ENCODE data around the gene MUL1. TPM values are rescaled to one million over a fixed set of nuclear protein-coding genes. Genes with fewer than 3 reads are reported as not detected.

The MUL1 gene
- total and polyA plus RNA-seq, 9 of the 15 experiments (the other 6 are each of a cell fraction or from before 2014, with no cell fraction given) = 10.4 to 32.9 (median 19.3) TPM

- H4K20me1 ChIP-seq (replicated peaks; ENCODE audit: control insufficient read depth, insufficient read depth, low read length) = no peaks in the 10 kb centered on the region; the same call in 1 of the 2 replicates
- no peak overlapping the region for H3K4me2 ChIP-seq (ENCODE audit: insufficient read depth, low read length)
- H3K9ac ChIP-seq (ENCODE audit: insufficient read depth in 1 of 2, low read depth in 2 of 2, low read length in 2 of 2) = no peak overlapping the region
- TF ChIP-seq KLF16 (IDR thresholded peaks at IDR 0.05) (no peak), ZKSCAN8 (CRISPR knock-in tag; IDR thresholded peaks at IDR 0.05) (peak; percentile 91)
- WGBS (ENCODE audit: insufficient coverage, low coverage, missing lambda C conversion rate) = 1% methylated on average over 10 of the region's 10 CpGs
- peaks cover 13 to 59% of the 10 kb centered on the region in 2 experiments for H3K27me3 ChIP-seq (ENCODE audit: control insufficient read depth in 2 of 2, insufficient read depth in 2 of 2, low read length in 2 of 2)
- ATAC-seq = no peak
- intact Hi-C loops (cut with micrococcal nuclease) (no loop called here), in situ Hi-C loops (cut with MboI) (no loop called here)
- no peaks in the 10 kb centered on the region for H3K9me3 ChIP-seq (replicated peaks; ENCODE audit: control insufficient read depth, insufficient read depth, low read depth, low read length)
- no peaks in the 10 kb centered on the region for H3K79me2 ChIP-seq (ENCODE audit: control insufficient read depth, insufficient read depth, low read length)
- no peak for FAIRE-seq
- no TSS peak for BruUV-seq (replicated peaks)
- no peak overlapping the region for H3K4me3 ChIP-seq
- H3K27ac ChIP-seq (ENCODE audit: extremely low read depth, low read depth, low read length) = no peak overlapping the region
- CTCF ChIA-PET (ENCODE audit: low intra/inter-chr PET ratio) = no interaction called here
- no peaks in the 10 kb centered on the region for H3K36me3 ChIP-seq (ENCODE audit: control insufficient read depth, insufficient read depth, low read length)
- H2AFZ ChIP-seq (ENCODE audit: low read depth, low read length) = no peak overlapping the region
- no peaks in the 10 kb centered on the region for H3K9me1 ChIP-seq (ENCODE audit: control insufficient read depth, insufficient read depth, low read length)
- DNase-seq (ENCODE audit: extremely low read depth in 1 of 4, low spot score in 3 of 4) = no peak
- POLR2A ChIA-PET = no interaction called here
- peaks cover 5 to 27% of the 10 kb centered on the region in 2 experiments; a peak in 4 of 5 replicates for H3K4me1 ChIP-seq (replicated peaks in 1 of 2; ENCODE audit: control insufficient read depth in 2 of 2, insufficient read depth in 2 of 2, low read length in 2 of 2)
Measured at GRCh38 chr1:20480243-20480944, 27.6 kb downstream of the MUL1 start.

GRCh38 chr1:20479840-20480239 lies 28.1 kb downstream of the MUL1 start:
- ChIA-PET POLR2A (no interaction called here), CTCF (ENCODE audit: low intra/inter-chr PET ratio) (no interaction called here)
- Histone ChIP-seq H3K36me3 (ENCODE audit: control insufficient read depth, insufficient read depth, low read length) (no peaks in the 10 kb centered on the region), H3K4me2 (ENCODE audit: insufficient read depth, low read length) (no peak overlapping the region), H4K20me1 (replicated peaks; ENCODE audit: control insufficient read depth, insufficient read depth, low read length) (no peaks in the 10 kb centered on the region; the same call in 1 of the 2 replicates), H3K27me3 (ENCODE audit: control insufficient read depth in 2 of 2, insufficient read depth in 2 of 2, low read length in 2 of 2) (peaks cover 10 to 57% of the 10 kb centered on the region in 2 experiments), H3K79me2 (ENCODE audit: control insufficient read depth, insufficient read depth, low read length) (no peaks in the 10 kb centered on the region), H3K4me1 (replicated peaks in 1 of 2; ENCODE audit: control insufficient read depth in 2 of 2, insufficient read depth in 2 of 2, low read length in 2 of 2) (peaks cover 5 to 22% of the 10 kb centered on the region in 2 experiments; a peak in 4 of 5 replicates), H3K4me3 (no peak overlapping the region), H3K27ac (ENCODE audit: extremely low read depth, low read depth, low read length) (no peak overlapping the region), H3K9ac (ENCODE audit: insufficient read depth in 1 of 2, low read depth in 2 of 2, low read length in 2 of 2) (no peak overlapping the region), H3K9me3 (replicated peaks; ENCODE audit: control insufficient read depth, insufficient read depth, low read depth, low read length) (no peaks in the 10 kb centered on the region), H2AFZ (ENCODE audit: low read depth, low read length) (no peak overlapping the region), H3K9me1 (ENCODE audit: control insufficient read depth, insufficient read depth, low read length) (no peaks in the 10 kb centered on the region)
- intact Hi-C loops (cut with micrococcal nuclease) = no loop called here
- ATAC-seq = no peak
- no peak for FAIRE-seq
- WGBS (ENCODE audit: insufficient coverage, low coverage, missing lambda C conversion rate) = 1% methylated on average over 4 of the region's 4 CpGs
- DNase-seq (ENCODE audit: extremely low read depth in 1 of 4, low spot score in 3 of 4) = no peak
- in situ Hi-C loops (cut with MboI) = no loop called here
- BruUV-seq (replicated peaks) = no TSS peak
- TF ChIP-seq, protein P1, sequence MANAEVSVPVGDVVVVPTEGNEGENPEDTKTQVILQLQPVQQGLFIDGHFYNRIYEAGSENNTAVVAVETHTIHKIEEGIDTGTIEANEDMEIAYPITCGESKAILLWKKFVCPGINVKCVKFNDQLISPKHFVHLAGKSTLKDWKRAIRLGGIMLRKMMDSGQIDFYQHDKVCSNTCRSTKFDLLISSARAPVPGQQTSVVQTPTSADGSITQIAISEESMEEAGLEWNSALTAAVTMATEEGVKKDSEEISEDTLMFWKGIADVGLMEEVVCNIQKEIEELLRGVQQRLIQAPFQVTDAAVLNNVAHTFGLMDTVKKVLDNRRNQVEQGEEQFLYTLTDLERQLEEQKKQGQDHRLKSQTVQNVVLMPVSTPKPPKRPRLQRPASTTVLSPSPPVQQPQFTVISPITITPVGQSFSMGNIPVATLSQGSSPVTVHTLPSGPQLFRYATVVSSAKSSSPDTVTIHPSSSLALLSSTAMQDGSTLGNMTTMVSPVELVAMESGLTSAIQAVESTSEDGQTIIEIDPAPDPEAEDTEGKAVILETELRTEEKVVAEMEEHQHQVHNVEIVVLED (CRISPR knock-in tag; IDR thresholded peaks at IDR 0.05) = no peak
- no peak for TF ChIP-seq ARID1B (IDR thresholded peaks at IDR 0.05)
- TF ChIP-seq DIDO1 (tag; IDR thresholded peaks at IDR 0.05; ENCODE audit: low read depth) = no peak
- no peak for TF ChIP-seq BACH1 (tag; IDR thresholded peaks at IDR 0.05)
- TF ChIP-seq NCOA2 (IDR thresholded peaks at IDR 0.05; ENCODE audit: partially characterized antibody in 2 of 2) = no peak
